K562 (cell line): ENCODE measurements around the gene FEN1. TPM values are rescaled to one million over a fixed set of nuclear protein-coding genes. Genes with fewer than 3 reads are reported as not detected.
A peak's percentile ranks its signal among the peaks of the same experiment; 100 is the strongest.

Experiments
- ATAC-seq: fragments of 200-7000 bp; cut with Tn5 transposase; 3 replicates; pipeline ENCODE4 v1.9.1; 2020; ENCODE audit warnings: moderate library complexity
- BruUV-seq: library from RNA; stranded (reverse); fragments of 400-500 nt; replicated peaks from 2 replicates; lab custom pipeline; 2021; lab: Mats Ljungman, UMichigan
- CTCF ChIA-PET: fragments of 300-600 bp; formaldehyde crosslinking; extraction: SDS; loops from one replicate; lab custom pipeline; 2021; ENCODE audit warnings: low intra/inter-chr PET ratio; lab: Yijun Ruan, JAX
- POLR2A ChIA-PET: fragments of 300-600, 350-650 bp; sonication (Branson Sonifier 250); formaldehyde crosslinking; extraction: SDS; loops from one replicate; lab custom pipeline; 2021; ENCODE audit warnings: antibody characterized with exemption, inconsistent platforms; lab: Yijun Ruan, JAX
- DNase-seq, 4 experiments: peaks; one replicate each; pipeline versions ENCODE4 v3.0.0 to v3.0.0-alpha.2; 2011 to 2018; ENCODE audit warnings: low spot score in 3 of 4, mixed read lengths in 3 of 4; ENCODE audit errors: extremely low read depth in 1 of 4
- FAIRE-seq: peaks from 2 replicates; lab custom pipeline; 2011; peaks lifted over from hg19 to GRCh38; lab: Jason Lieb, UNC
- H2AFZ ChIP-seq: 2 replicates; pipeline ENCODE4 v1.6.0; 2011; ENCODE audit warnings: low read depth, low read length, control low read depth, inconsistent platforms
- H3K27ac ChIP-seq: fragments of 200-600 bp; 3 replicates; pipeline ENCODE4 v1.8.0; 2011; ENCODE audit warnings: low read depth, mild to moderate bottlenecking, control low read depth, inconsistent platforms, low read length, moderate library complexity, mixed read lengths; ENCODE audit errors: extremely low read depth
- H3K27me3 ChIP-seq, 2 experiments: fragments of 300-600 bp in 1 of 2; 2 replicates in 1 of 2; 3 replicates in 1 of 2; pipeline versions ENCODE4 v1.6.0 to v1.8.0; 2011; ENCODE audit warnings: inconsistent platforms in 2 of 2, low read length in 2 of 2, mild to moderate bottlenecking in 1 of 2, mixed read lengths in 1 of 2, moderate library complexity in 1 of 2; ENCODE audit not compliant: control insufficient read depth in 2 of 2, insufficient read depth in 2 of 2
- H3K36me3 ChIP-seq: fragments of 300-600 bp; 3 replicates; pipeline ENCODE4 v1.8.0; 2011; ENCODE audit warnings: mild to moderate bottlenecking, low read length, inconsistent platforms; ENCODE audit not compliant: control insufficient read depth, insufficient read depth
- H3K4me1 ChIP-seq, 2 experiments: fragments of 200-600 bp in 1 of 2; replicated peaks in 1 of 2; 2 replicates in 1 of 2; 3 replicates in 1 of 2; pipeline versions ENCODE4 v1.5.1 to v1.8.0; 2011; ENCODE audit warnings: inconsistent platforms in 2 of 2, low read length in 2 of 2, mild to moderate bottlenecking in 1 of 2, mixed read lengths in 1 of 2, moderate library complexity in 1 of 2; ENCODE audit not compliant: control insufficient read depth in 2 of 2, insufficient read depth in 2 of 2
- H3K4me2 ChIP-seq: 2 replicates; pipeline ENCODE4 v1.6.1; 2011; ENCODE audit warnings: low read length, control low read depth, inconsistent platforms, mixed read lengths; ENCODE audit not compliant: insufficient read depth
- H3K4me3 ChIP-seq: fragments of 200-600 bp; sonication (generic), shearing (Covaris generic); 2 replicates; pipeline ENCODE4 v1.5.1; 2016; ENCODE audit warnings: control low read depth, inconsistent platforms
- H3K79me2 ChIP-seq: fragments of 200-600 bp; 3 replicates; pipeline ENCODE4 v1.8.0; 2011; ENCODE audit warnings: low read length, inconsistent platforms; ENCODE audit not compliant: control insufficient read depth, insufficient read depth
- H3K9ac ChIP-seq, 2 experiments: 2 replicates each; pipeline versions ENCODE4 v1.6.0 to v1.6.1; 2011; ENCODE audit warnings: low read depth in 2 of 2, low read length in 2 of 2, control low read depth in 1 of 2, inconsistent platforms in 1 of 2, mild to moderate bottlenecking in 1 of 2, mixed read lengths in 1 of 2; ENCODE audit not compliant: insufficient read depth in 1 of 2
- H3K9me1 ChIP-seq: one replicate; pipeline ENCODE4 v1.6.0; 2011; ENCODE audit warnings: inconsistent platforms, mild to moderate bottlenecking, low read length, moderate library complexity; ENCODE audit not compliant: control insufficient read depth, insufficient read depth
- H3K9me3 ChIP-seq: replicated peaks from 2 replicates; pipeline ENCODE4 v1.5.1; 2011; ENCODE audit warnings: low read depth, low read length, inconsistent platforms; ENCODE audit not compliant: control insufficient read depth, insufficient read depth
- H4K20me1 ChIP-seq: replicated peaks from 2 replicates; pipeline ENCODE4 v1.6.1; 2011; ENCODE audit warnings: low read length, inconsistent platforms, mixed read lengths; ENCODE audit not compliant: control insufficient read depth, insufficient read depth
- FOXJ2 ChIP-seq: fragments of 200-800 bp; sonication (Bioruptor generic); IDR thresholded peaks from 2 replicates; pipeline ENCODE4 v1.6.1; 2016; ENCODE audit warnings: missing genetic modification characterization, missing compliant biosample characterization
- GABPA ChIP-seq: fragments of 200-800 bp; sonication (Bioruptor generic); conservative IDR thresholded peaks from 2 replicates; pipeline ENCODE4 v1.6.1; 2016; ENCODE audit warnings: low read depth, missing genetic modification characterization, missing compliant biosample characterization
- GTF2E2 ChIP-seq: fragments of 200-800 bp; sonication (Bioruptor generic); IDR thresholded peaks from 2 replicates; pipeline ENCODE4 v1.6.1; 2016; ENCODE audit warnings: missing genetic modification characterization, missing compliant biosample characterization
- HMG20B ChIP-seq: fragments of 250-450 bp; sonication (Bioruptor Pico); IDR thresholded peaks from 2 replicates; pipeline ENCODE4 v1.5.0; 2021; ENCODE audit warnings: mild to moderate bottlenecking
- MLLT1 ChIP-seq, 2 experiments: fragments of 450-650 bp; IDR thresholded peaks; 2 replicates each; pipeline ENCODE4 v1.6.1; 2016
- NCOA1 ChIP-seq: fragments of 450-650 bp; IDR thresholded peaks from 2 replicates; pipeline ENCODE4 v1.6.1; 2016; ENCODE audit warnings: low read depth
- NR2C2 ChIP-seq, 2 experiments: fragments of 200-800 bp in 1 of 2; sonication (Bioruptor generic) in 1 of 2; sonication (generic) in 1 of 2; formaldehyde crosslinking in 1 of 2; IDR thresholded peaks; 2 replicates each; pipeline versions ENCODE4 v1.6.1 to v1.8.0; 2016 to 2022; ENCODE audit warnings: mild to moderate bottlenecking in 1 of 2, missing compliant biosample characterization in 1 of 2, missing genetic modification characterization in 1 of 2, missing genetic modification reagents in 1 of 2
- POLR2A ChIP-seq: fragments of 450-650 bp; conservative IDR thresholded peaks from 2 replicates; pipeline ENCODE4 v1.6.1; 2016
- SFPQ ChIP-seq: fragments of 200-400 bp; formaldehyde crosslinking; IDR thresholded peaks from 2 replicates; pipeline ENCODE4 v1.6.1; 2017; ENCODE audit warnings: mild to moderate bottlenecking, low read depth, low read length, moderate library complexity
- TAF1 ChIP-seq: IDR thresholded peaks from 2 replicates; pipeline ENCODE4 v1.6.1; 2011; ENCODE audit warnings: mild to moderate bottlenecking, low read length, moderate library complexity; ENCODE audit not compliant: insufficient read depth, control insufficient read depth, severe bottlenecking; ENCODE audit errors: extremely low read depth
- TEAD4 ChIP-seq, 2 experiments: sonication (generic) in 1 of 2; formaldehyde crosslinking in 1 of 2; IDR thresholded peaks; 2 replicates each; pipeline versions ENCODE4 v1.6.1 to v1.8.0; 2012 to 2022; ENCODE audit warnings: borderline replicate concordance in 1 of 2, inconsistent platforms in 1 of 2, low read length in 1 of 2, mild to moderate bottlenecking in 1 of 2, missing genetic modification reagents in 1 of 2
- ZBED1 ChIP-seq: IDR thresholded peaks from 2 replicates; pipeline ENCODE4 v1.6.1; 2014
- ZBTB43 ChIP-seq: sonication (generic); formaldehyde crosslinking; IDR thresholded peaks from 2 replicates; pipeline ENCODE4 v1.8.0; 2023; ENCODE audit warnings: mild to moderate bottlenecking, missing genetic modification reagents
- WGBS: fragments of 100-300 bp; shearing (Covaris generic); methylation state at CpG from one replicate; pipeline ENCODE4 v1.1.6; 2016; ENCODE audit warnings: low coverage, mixed read lengths; ENCODE audit not compliant: insufficient coverage; ENCODE audit errors: missing lambda C conversion rate; 5-methylcytosine and 5-hydroxymethylcytosine counted together
- in situ Hi-C: fragments of 300-500 bp; cut with MboI; formaldehyde crosslinking; loops from 4 replicates; pipeline ENCODE4 v1.15.0; 2018; ENCODE audit warnings: inconsistent platforms, mixed read lengths
- intact Hi-C: fragments of 100-400 bp; cut with micrococcal nuclease; formaldehyde crosslinking; loops from 2 replicates; pipeline ENCODE4 v1.14.2; 2022
- polyA plus RNA-seq, 8 experiments: library from polyadenylated mRNA; depleted of rRNA in 4 of 8; stranded (reverse) in 5 of 8; unstranded in 3 of 8; fragments of >200 nt; fragmentation: Nextera tagmentation in 2 of 8; fragmentation: Illumina TruSeq in 1 of 8; extraction: Ambion mirVana in 2 of 8; extraction: Trizol in 1 of 8; gene quantifications; 2 replicates each; pipeline versions ENCODE4 v1.2.1 to v1.2.3, GENCODE V29; 2011 to 2014; ENCODE audit warnings: inconsistent platforms in 1 of 8, missing spikeins in 1 of 8
- total RNA-seq, 7 experiments: library from RNA; depleted of rRNA in 6 of 7; stranded (reverse); fragments of >200 nt in 6 of 7; fragmentation: Illumina TruSeq in 2 of 7; extraction: Trizol in 2 of 7; gene quantifications; 2 replicates each; pipeline versions ENCODE4 v1.2.1 to v1.2.3, GENCODE V29; 2011 to 2021; ENCODE audit warnings: low replicate concordance in 1 of 7

FEN1 gene
- total and polyA plus RNA-seq, 9 of the 15 experiments (the other 6 are each of a cell fraction or from before 2014, with no cell fraction given): 58.1 to 156 (median 137) TPM

- Histone ChIP-seq H3K36me3 (peaks cover 41% of the 10 kb centered on the region), H4K20me1 (no peaks in the 10 kb centered on the region), H3K4me2 (peak overlapping the region; percentile 97), H3K27me3 (no peaks in the 10 kb centered on the region; a peak in 1 of 5 replicates), H3K27ac (peak overlapping the region; percentile 98), H3K79me2 (peaks cover 66% of the 10 kb centered on the region), H3K9me3 (no peaks in the 10 kb centered on the region), H2AFZ (peak overlapping the region; percentile 36), H3K4me3 (peak overlapping the region; percentile 64), H3K9ac (peak overlapping the region; percentile 98 to 99), H3K4me1 (peaks cover 37 to 49% of the 10 kb centered on the region in 2 experiments; a peak in 4 of 5 replicates), H3K9me1 (no peaks in the 10 kb centered on the region)
- intact Hi-C loops: loop anchor here (1.0 to 2.0 kb wide), 2 partner anchors 55 to 155 kb away; no protein-coding TSS in a partner anchor
- TSS peak; percentile 64 for BruUV-seq
- WGBS: under 1% methylated on average over 64 of the region's 69 CpGs
- CTCF ChIA-PET: no interaction called here
- ATAC-seq (peak; percentile 63), DNase-seq (peak; percentile 70 to 84 (median 74)), FAIRE-seq (no peak)
- in situ Hi-C loops: no loop called here
- POLR2A ChIA-PET: interaction anchor here (0.5 to 6.8 kb wide), 18 partner anchors 9 to 314 kb away, joined by 3 to 97 read pairs (median 4); partner anchors contain the start of genes FEN1 and TMEM258
- TF ChIP-seq GABPA (tag) (0 out of 2 replicates have a peak, but pooled peaks have one; percentile 5), NCOA1 (0 out of 2 replicates have a peak, but pooled peaks have one; percentile 23), HMG20B (CRISPR knock-in tag) (no peak; the same call in 1 of the 2 replicates), TAF1 (peak; percentile 51), FOXJ2 (tag) (peak; percentile 79), POLR2A (peak; percentile 68), MLLT1 (IDR thresholded peaks at IDR 0.05) (peak; percentile 41 to 74; a peak in 3 of 4 replicates), TEAD4 (IDR thresholded peaks at IDR 0.05; ENCODE audit: low read length) (no peak), TEAD4 (CRISPR knock-in tag; IDR thresholded peaks at IDR 0.05; ENCODE audit: borderline replicate concordance) (peak; percentile 9; the same call in 1 of the 2 replicates), ZBED1 (0 out of 2 replicates have a peak, but pooled peaks have one; percentile 7), SFPQ (no peak), GTF2E2 (peak; percentile 53; the same call in 1 of the 2 replicates), ZBTB43 (CRISPR knock-in tag) (peak; percentile 67; the same call in 1 of the 2 replicates), NR2C2 (CRISPR knock-in tag; IDR thresholded peaks at IDR 0.05) (no peak), NR2C2 (tag; IDR thresholded peaks at IDR 0.05) (peak; percentile 5; the same call in 1 of the 2 replicates)
Observed at GRCh38 chr11:61815790-61816735, 23.4 kb downstream of the FEN1 start.
